Pons (tissue), 1 donor: ENCODE data around the gene SOX13.
A peak's percentile ranks its signal among the peaks of the same experiment; 100 is the strongest.
"Not testable (repeated sequence)": the region's sequence is repeated elsewhere in the genome, so short reads cannot be mapped to it uniquely, and the experiment has no call there.

Source experiments
- DNase-seq: peaks from one replicate; pipeline ENCODE4 v3.0.0-alpha.2; 2016; ENCODE audit warnings: low spot score

Gene SOX13

GRCh38 chr1:204087893-204088528 lies 15.1 kb downstream of the SOX13 start:
- DNase-seq, result peak; percentile 35

DNA sequence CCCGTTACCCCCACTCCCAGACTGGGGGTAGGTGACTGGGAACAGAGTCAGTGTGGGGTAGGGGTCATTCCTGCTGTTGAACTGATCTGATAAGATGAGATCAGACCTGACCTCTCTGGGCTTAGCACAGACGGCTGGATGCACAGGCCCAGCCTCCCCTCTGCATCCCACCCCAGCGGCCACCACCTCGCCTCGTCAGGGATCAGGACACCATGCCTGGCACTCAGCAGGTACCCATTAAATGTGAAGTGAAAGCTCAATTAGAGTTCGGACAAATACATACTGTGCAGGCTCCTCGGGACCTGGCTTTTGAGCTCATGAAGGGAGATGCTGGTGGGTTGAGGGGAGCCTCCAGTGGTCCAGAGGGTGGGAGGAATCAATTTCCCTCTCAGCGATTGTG lies 15.7 kb downstream of the SOX13 start:
- DNase-seq, result no peak

- DNase-seq, result no peak
These were observed 16.3 kb downstream of the SOX13 start for GRCh38 chr1:204089044-204089751.

DNA sequence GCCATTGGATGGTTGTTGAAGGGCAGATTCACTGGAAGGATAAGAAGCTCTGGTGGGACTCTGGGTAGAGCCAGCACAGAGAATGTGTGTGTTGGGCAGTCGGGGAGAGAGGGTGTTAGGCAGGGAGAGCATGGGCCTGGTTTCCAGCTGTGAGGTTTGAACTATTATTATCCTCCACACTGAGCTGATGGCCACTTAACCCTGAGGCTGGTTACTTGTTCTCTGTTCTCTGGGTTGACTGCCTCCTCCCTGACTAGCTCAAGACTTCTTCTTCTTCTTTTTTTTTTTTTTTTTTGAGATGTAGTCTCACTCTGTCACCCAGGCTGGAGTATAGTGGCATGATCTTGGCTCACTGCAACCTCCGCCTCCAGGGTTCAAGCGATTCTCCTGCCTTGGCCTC lies 17.2 kb downstream of the SOX13 start:
- DNase-seq, result not testable (repeated sequence)

DNA sequence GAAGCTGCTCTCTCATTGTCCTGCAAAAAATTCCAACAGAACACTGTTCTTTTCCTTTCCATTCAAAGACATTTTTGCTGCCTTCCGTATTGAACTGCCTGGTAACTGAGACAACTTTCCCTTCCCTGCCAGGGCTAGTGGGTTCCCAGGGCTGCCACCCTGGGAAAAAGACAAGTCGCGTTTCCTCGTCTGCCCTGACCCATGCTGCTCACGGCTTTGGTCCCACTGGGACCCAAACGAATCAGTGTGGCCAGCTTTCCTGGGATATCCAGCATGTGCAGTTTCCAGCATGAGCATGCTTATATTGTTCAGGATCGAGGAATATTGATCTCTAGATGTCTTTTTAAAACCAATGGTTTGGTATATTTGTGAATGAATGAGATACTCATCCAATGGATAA lies 18.2 kb downstream of the SOX13 start:
- DNase-seq, result no peak

DNA sequence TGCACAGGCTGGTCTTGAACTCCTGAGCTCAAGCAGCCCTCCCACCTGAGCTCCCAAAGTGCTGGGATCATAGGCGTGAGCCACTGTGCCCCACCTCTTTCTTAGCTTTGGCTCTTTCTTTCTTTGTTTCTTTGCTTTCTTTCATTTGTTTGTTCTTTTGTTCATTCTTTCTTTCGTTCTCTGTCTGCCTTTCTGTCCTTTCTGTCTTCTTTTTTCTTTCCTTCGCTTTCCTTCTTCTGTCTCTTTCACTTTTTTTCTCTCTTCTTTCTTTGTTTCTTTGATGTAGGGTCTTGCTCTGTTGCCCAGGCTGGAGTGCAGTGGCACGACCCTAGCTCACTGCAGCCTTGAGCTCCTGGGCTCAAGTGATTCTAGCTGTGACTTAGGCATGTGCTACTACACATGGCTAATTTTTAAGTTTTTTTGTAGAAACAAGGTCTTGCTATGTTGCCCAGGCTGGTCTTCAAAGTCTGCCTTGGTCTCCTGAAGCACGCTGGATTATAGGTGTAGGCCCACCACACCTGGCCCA lies 18.9 kb downstream of the SOX13 start:
- DNase-seq, result no peak

DNA sequence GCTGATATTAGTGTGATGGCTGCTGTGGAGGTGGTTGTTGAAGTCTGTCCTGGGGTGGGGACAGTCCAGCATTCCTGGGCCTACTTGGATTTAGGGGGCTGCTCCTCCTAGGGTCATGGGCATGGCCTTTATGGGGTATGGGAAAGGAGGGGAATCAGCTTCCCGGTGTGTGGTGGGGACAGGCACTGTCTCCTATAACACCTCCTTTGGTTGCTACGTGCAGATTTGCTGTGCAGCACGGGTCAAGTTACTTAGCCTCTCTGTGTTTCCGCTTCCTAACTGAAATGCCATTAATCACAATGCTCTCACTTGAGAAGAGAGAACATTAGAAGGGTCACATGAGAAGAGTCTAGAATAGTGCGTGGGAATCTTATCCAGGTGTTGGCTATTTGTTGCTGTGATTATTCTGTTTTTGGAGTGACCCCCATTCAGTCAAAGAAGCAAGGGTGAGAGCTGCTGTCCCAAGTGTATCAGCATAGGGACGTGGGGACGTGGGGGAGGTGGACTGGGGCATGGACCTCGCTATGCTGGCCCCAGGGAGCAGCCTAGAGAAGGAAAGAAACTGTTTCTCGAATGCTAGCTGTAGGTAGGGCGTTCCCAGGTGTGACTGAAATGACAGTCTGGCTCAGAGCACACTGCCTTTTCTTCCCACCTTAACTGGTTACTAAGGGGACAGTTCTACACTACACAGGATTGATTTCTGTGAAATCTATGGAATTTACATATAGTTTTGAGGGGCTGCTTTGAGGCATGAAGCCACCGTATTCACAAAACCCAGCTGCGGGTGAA lies 19.9 kb downstream of the SOX13 start:
- no peak for DNase-seq

- DNase-seq, result no peak
These were observed 20.5 kb downstream of the SOX13 start for GRCh38 chr1:204093421-204093717.

GRCh38 chr1:204093781-204094180 lies 20.9 kb downstream of the SOX13 start:
- DNase-seq, result no peak

GRCh38 chr1:204094313-204094729 lies 21.4 kb downstream of the SOX13 start:
- DNase-seq, result no peak

GRCh38 chr1:204094856-204095634 lies 22.1 kb downstream of the SOX13 start:
- DNase-seq, result no peak

DNA sequence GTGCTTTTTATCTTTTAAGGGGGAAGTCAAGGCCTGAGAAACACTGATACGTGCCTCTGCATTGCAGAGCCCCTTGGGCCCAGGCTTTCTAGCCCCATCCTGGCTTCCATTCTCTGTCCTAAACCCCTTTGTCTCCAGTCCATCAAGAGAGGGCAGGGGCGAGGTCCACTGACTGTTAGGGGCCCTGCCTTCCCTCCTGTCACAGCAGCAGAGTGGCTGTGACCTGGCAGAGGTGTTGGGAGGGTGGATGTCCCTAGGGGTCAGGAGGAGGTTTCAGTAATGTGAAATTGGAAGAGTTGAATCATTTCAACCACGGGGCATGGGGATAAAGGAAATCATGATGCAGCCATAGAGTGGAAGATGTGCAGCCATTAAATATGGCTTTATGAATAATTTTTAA lies 24.0 kb downstream of the SOX13 start:
- no peak for DNase-seq

- DNase-seq, result no peak
These were observed 25.8 kb downstream of the SOX13 start for GRCh38 chr1:204098683-204099082.

- not testable (repeated sequence) for DNase-seq
These were observed 26.8 kb downstream of the SOX13 start for GRCh38 chr1:204099754-204100153.

GRCh38 chr1:204102029-204102611 lies 29.2 kb downstream of the SOX13 start:
- no peak for DNase-seq

DNA sequence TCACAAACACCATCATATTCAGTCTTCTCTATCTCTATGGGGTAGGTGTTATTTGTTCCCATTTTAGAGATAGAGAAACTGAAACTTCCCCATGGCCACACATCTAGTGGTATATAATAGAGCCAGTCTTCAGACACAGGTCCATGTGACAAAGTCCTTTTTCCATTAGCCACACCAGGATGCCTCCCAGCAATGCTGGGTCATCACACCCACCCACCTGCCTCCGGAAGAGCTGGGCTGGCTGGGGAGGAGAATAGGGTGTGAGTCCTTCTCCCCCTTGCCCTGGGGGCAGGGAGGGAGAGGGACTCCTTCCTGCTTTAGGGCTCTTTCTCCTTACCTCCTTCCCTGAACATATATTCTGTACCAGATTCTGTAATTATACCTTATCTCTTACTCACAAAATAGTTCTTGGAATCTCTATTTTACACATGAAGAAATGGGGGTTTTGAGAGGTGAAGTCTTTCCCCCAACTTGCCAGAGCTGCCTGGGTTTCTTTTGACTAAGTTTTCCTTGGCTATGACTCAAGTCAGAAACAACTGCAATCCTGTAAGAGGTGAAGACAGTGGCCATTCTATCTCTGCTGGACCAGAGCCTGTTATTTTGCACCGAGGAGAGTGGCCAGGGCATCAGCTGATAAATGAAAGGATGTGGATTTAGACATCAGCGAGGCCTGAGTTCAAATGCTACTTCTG lies 30.0 kb downstream of the SOX13 start:
- peak; percentile 23 for DNase-seq

GRCh38 chr1:204103431-204103741 lies 30.5 kb downstream of the SOX13 start:
- DNase-seq, result no peak

GRCh38 chr1:204104331-204105130 lies 31.6 kb downstream of the SOX13 start:
- DNase-seq, result no peak

- no peak for DNase-seq
These were observed 32.2 kb downstream of the SOX13 start for GRCh38 chr1:204105131-204105515.

DNA sequence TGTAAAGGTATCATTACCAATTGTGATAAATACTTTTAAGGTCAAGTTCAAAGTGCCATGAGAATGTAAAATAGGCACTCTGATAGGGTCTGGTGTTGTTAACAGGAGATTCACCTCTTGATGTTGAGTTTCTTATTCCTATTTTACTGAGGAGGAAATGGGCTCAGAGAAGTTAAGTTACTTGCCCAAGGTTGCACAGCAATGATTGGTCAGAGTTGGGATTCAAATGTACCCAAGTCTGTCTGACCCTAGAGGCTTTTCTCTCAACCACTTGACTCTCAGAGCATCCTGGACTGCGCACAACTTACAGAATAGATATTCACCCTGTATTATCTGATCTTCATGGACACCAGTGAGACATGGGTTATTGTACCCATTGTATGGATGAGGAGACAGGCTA lies 33.9 kb downstream of the SOX13 start:
- no peak for DNase-seq

- DNase-seq, result no peak
These were observed 35.0 kb downstream of the SOX13 start for GRCh38 chr1:204107892-204108291.
